Suprapubic skin (tissue), 3 donors: Measurements from ENCODE around the gene MXI1.
"Not testable (repeated sequence)": the region's sequence is repeated elsewhere in the genome, so short reads cannot be mapped to it uniquely, and the experiment has no call there.

Source experiments
- POLR2A ChIP-seq, 2 donors: fragments of 450-650 bp; IDR thresholded peaks; one replicate each; pipeline ENCODE4 v1.6.1; 2017; ENCODE audit warnings: antibody characterized with exemption in 2 of 2, mild to moderate bottlenecking in 2 of 2, moderate library complexity in 2 of 2
- TF ChIP-seq, protein P1 (sequence below), 2 donors: fragments of 200-600 bp in 1 of 2; fragments of 450-650 bp in 1 of 2; sonication (generic) in 1 of 2; IDR thresholded peaks; one replicate each; pipeline ENCODE4 v1.5.1; 2016 to 2019; ENCODE audit warnings: antibody characterized with exemption in 2 of 2, mild to moderate bottlenecking in 1 of 2, moderate library complexity in 1 of 2

- TF ChIP-seq, protein P1, sequence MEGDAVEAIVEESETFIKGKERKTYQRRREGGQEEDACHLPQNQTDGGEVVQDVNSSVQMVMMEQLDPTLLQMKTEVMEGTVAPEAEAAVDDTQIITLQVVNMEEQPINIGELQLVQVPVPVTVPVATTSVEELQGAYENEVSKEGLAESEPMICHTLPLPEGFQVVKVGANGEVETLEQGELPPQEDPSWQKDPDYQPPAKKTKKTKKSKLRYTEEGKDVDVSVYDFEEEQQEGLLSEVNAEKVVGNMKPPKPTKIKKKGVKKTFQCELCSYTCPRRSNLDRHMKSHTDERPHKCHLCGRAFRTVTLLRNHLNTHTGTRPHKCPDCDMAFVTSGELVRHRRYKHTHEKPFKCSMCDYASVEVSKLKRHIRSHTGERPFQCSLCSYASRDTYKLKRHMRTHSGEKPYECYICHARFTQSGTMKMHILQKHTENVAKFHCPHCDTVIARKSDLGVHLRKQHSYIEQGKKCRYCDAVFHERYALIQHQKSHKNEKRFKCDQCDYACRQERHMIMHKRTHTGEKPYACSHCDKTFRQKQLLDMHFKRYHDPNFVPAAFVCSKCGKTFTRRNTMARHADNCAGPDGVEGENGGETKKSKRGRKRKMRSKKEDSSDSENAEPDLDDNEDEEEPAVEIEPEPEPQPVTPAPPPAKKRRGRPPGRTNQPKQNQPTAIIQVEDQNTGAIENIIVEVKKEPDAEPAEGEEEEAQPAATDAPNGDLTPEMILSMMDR (IDR thresholded peaks at IDR 0.05) = not testable (repeated sequence)
- not testable (repeated sequence) for TF ChIP-seq POLR2A (IDR thresholded peaks at IDR 0.05)
Observed at GRCh38 chr10:110251392-110251791, 44.0 kb downstream of the MXI1 start.
